Measurements from ENCODE around the gene KCNH2. TPM values are rescaled to one million over a fixed set of nuclear protein-coding genes. Genes with fewer than 3 reads are reported as not detected.

KCNH2 gene
- total RNA-seq, 1 experiment from 2014 or later, result 16.2 TPM

GRCh38 chr7:151017953-151018420 lies 39.9 kb upstream of the KCNH2 start:
- ChIA-PET POLR2A (interaction anchor here (0.9 to 1.5 kb wide), 4 partner anchors 10 to 68 kb away, joined by 3 to 8 read pairs (median 4); partner anchors contain the start of gene ABCB8), CTCF (interaction anchor here (0.5 to 6.3 kb wide), 63 partner anchors 9 to 1442 kb away, joined by 3 to 112 read pairs (median 4); partner anchors contain the start of genes ABCB8, ABCF2, AOC1 and ASB10)
- Mint-ChIP-seq H3K27ac (no peak overlapping the region), H3K27me3 (ENCODE audit: low read depth) (peaks cover 82% of the 10 kb centered on the region), H3K9me3 (no peaks in the 10 kb centered on the region), H3K4me1 (peaks cover 39% of the 10 kb centered on the region), H3K36me3 (no peaks in the 10 kb centered on the region), H3K4me3 (peak overlapping the region; percentile 68)
- no peak for TF ChIP-seq ZNF232 (CRISPR knock-in tag; IDR thresholded peaks at IDR 0.05)
- TF ChIP-seq CTCF (IDR thresholded peaks at IDR 0.05), result peak; percentile 83
- TF ChIP-seq HMGXB4 (CRISPR knock-in tag; IDR thresholded peaks at IDR 0.05), result peak; percentile 88
- TF ChIP-seq, protein P1, sequence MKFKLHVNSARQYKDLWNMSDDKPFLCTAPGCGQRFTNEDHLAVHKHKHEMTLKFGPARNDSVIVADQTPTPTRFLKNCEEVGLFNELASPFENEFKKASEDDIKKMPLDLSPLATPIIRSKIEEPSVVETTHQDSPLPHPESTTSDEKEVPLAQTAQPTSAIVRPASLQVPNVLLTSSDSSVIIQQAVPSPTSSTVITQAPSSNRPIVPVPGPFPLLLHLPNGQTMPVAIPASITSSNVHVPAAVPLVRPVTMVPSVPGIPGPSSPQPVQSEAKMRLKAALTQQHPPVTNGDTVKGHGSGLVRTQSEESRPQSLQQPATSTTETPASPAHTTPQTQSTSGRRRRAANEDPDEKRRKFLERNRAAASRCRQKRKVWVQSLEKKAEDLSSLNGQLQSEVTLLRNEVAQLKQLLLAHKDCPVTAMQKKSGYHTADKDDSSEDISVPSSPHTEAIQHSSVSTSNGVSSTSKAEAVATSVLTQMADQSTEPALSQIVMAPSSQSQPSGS (CRISPR knock-in tag; IDR thresholded peaks at IDR 0.05; ENCODE audit: borderline replicate concordance, low read depth), result no peak
- TF ChIP-seq, protein P2, sequence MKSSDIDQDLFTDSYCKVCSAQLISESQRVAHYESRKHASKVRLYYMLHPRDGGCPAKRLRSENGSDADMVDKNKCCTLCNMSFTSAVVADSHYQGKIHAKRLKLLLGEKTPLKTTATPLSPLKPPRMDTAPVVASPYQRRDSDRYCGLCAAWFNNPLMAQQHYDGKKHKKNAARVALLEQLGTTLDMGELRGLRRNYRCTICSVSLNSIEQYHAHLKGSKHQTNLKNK (CRISPR knock-in tag; IDR thresholded peaks at IDR 0.05), result no peak
- 0 out of 2 replicates have a peak, but pooled peaks have one; percentile 95 for TF ChIP-seq ARID4B (CRISPR knock-in tag; IDR thresholded peaks at IDR 0.05; ENCODE audit: borderline replicate concordance)
- 0 out of 2 replicates have a peak, but pooled peaks have one; percentile 5 for TF ChIP-seq ATF1 (CRISPR knock-in tag; IDR thresholded peaks at IDR 0.05)
- TF ChIP-seq ZNF396 (CRISPR knock-in tag; IDR thresholded peaks at IDR 0.05; ENCODE audit: borderline replicate concordance), result no peak
- TF ChIP-seq, protein P3, sequence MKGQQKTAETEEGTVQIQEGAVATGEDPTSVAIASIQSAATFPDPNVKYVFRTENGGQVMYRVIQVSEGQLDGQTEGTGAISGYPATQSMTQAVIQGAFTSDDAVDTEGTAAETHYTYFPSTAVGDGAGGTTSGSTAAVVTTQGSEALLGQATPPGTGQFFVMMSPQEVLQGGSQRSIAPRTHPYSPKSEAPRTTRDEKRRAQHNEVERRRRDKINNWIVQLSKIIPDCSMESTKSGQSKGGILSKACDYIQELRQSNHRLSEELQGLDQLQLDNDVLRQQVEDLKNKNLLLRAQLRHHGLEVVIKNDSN (CRISPR knock-in tag; IDR thresholded peaks at IDR 0.05), result no peak
- ATAC-seq, result peak; percentile 69
- DNase-seq (ENCODE audit: low spot score), result peak; percentile 95

DNA sequence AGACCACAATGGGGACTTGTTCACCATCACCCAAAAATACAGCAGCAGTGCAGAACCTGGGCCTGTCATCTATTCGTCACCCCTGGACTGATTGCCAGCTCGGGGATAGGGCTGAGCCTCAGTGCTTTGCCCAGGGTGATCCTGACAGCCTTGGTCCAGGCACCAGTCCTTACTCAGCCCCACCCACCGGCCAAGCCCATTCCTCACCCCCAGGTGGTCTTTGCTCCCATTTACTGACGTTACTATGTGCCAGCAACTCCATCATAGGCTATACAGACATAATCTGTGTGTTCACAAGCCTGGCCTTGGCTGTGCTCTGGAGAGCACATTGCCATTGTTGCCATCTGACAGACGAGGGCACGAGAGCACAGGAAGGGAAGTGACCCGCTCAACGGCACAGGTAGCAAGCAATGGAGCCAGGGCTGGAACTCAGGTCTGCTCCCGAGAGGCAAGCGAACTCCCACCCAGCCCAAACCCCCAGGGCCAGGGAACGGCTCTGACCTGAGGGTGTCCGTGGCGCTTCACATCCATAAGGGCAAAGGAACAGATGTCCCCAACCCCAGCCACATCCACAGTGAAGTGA lies 39.3 kb upstream of the KCNH2 start:
- CTCF ChIA-PET, result interaction anchor here (0.5 to 6.3 kb wide), 32 partner anchors 9 to 210 kb away, joined by 3 to 112 read pairs (median 8); partner anchors contain the start of genes ABCB8, ABCF2, AOC1 and CDK5
- DNase-seq (ENCODE audit: low spot score) (no peak), ATAC-seq (no peak)
- Mint-ChIP-seq H3K27ac (no peak overlapping the region), H3K4me1 (peaks cover 43% of the 10 kb centered on the region), H3K9me3 (no peaks in the 10 kb centered on the region), H3K27me3 (ENCODE audit: low read depth) (peaks cover 82% of the 10 kb centered on the region), H3K4me3 (peak overlapping the region; percentile 68), H3K36me3 (no peaks in the 10 kb centered on the region)
- POLR2A ChIA-PET, result interaction anchor here (0.9 kb wide), 1 partner anchor 25 kb away, joined by 3 read pairs; no protein-coding TSS in a partner anchor
- TF ChIP-seq GABPB1 (CRISPR knock-in tag; IDR thresholded peaks at IDR 0.05) (no peak), NFYB (CRISPR knock-in tag; conservative IDR thresholded peaks at IDR 0.05; ENCODE audit: low read depth) (no peak), NR1H2 (CRISPR knock-in tag; IDR thresholded peaks at IDR 0.05) (no peak), E2F5 (CRISPR knock-in tag; IDR thresholded peaks at IDR 0.05) (no peak), NR2C2 (CRISPR knock-in tag; IDR thresholded peaks at IDR 0.05) (no peak), ZSCAN18 (CRISPR knock-in tag; IDR thresholded peaks at IDR 0.05) (no peak), ETV6 (CRISPR knock-in tag; IDR thresholded peaks at IDR 0.05) (no peak), ZNF219 (CRISPR knock-in tag; IDR thresholded peaks at IDR 0.05; ENCODE audit: borderline replicate concordance) (no peak)
- TF ChIP-seq, protein P4, sequence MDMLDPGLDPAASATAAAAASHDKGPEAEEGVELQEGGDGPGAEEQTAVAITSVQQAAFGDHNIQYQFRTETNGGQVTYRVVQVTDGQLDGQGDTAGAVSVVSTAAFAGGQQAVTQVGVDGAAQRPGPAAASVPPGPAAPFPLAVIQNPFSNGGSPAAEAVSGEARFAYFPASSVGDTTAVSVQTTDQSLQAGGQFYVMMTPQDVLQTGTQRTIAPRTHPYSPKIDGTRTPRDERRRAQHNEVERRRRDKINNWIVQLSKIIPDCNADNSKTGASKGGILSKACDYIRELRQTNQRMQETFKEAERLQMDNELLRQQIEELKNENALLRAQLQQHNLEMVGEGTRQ (CRISPR knock-in tag; IDR thresholded peaks at IDR 0.05), result no peak

All from WTC11 (cell line).